KMS-11 (cell line): ENCODE measurements around the gene SLC38A5.

Experiments used
- H2AFZ ChIP-seq: fragments of 200-600 bp; sonication (generic); 2 replicates; pipeline ENCODE4 v1.6.1; 2016; ENCODE audit warnings: antibody characterized with exemption, mixed run types, low read depth
- H3K27ac ChIP-seq: fragments of 200-600 bp; sonication (generic); 2 replicates; pipeline ENCODE4 v1.6.1; 2016; ENCODE audit warnings: mild to moderate bottlenecking, mixed run types
- H3K27me3 ChIP-seq: fragments of 200-600 bp; sonication (generic); 2 replicates; pipeline ENCODE4 v1.6.1; 2017; ENCODE audit warnings: mild to moderate bottlenecking, low read depth, mixed run types, moderate library complexity; ENCODE audit not compliant: insufficient read depth
- H3K36me3 ChIP-seq: fragments of 200-600 bp; sonication (generic); 2 replicates; pipeline ENCODE4 v1.6.1; 2017; ENCODE audit warnings: mild to moderate bottlenecking, mixed run types; ENCODE audit not compliant: insufficient read depth
- H3K4me1 ChIP-seq: fragments of 200-600 bp; sonication (generic); 2 replicates; pipeline ENCODE4 v1.6.1; 2016; ENCODE audit warnings: mild to moderate bottlenecking, low read depth, mixed run types; ENCODE audit not compliant: poor library complexity, severe bottlenecking
- H3K4me2 ChIP-seq: fragments of 200-600 bp; sonication (generic); 2 replicates; pipeline ENCODE4 v1.7.0; 2016; ENCODE audit warnings: mild to moderate bottlenecking, mixed run types
- H3K4me3 ChIP-seq: fragments of 200-600 bp; sonication (generic); IDR thresholded peaks from 2 replicates; pipeline ENCODE4 v1.6.1; 2017; ENCODE audit warnings: low read depth, low read length, mixed read lengths; ENCODE audit not compliant: insufficient read depth
- H3K79me2 ChIP-seq: fragments of 200-600 bp; sonication (generic); 2 replicates; pipeline ENCODE4 v1.6.1; 2016; ENCODE audit warnings: low read depth, mixed run types; ENCODE audit not compliant: insufficient read depth
- H3K9ac ChIP-seq: fragments of 200-600 bp; sonication (generic); 2 replicates; pipeline ENCODE4 v1.6.1; 2016; ENCODE audit warnings: mild to moderate bottlenecking, mixed run types
- H4K20me1 ChIP-seq: fragments of 200-600 bp; sonication (generic); 2 replicates; pipeline ENCODE4 v1.6.1; 2016; ENCODE audit warnings: mild to moderate bottlenecking, mixed run types; ENCODE audit not compliant: insufficient read depth
- TF ChIP-seq, protein P1 (sequence below): fragments of 200-600 bp; sonication (generic); conservative IDR thresholded peaks from 2 replicates; pipeline ENCODE4 v1.6.1; 2017; ENCODE audit warnings: low read depth, mild to moderate bottlenecking, antibody characterized with exemption, low read length, moderate library complexity, mixed read lengths

SLC38A5 gene

GRCh38 chrX:48478806-48479205, 8.7 kb upstream of the SLC38A5 start:
- Histone ChIP-seq H3K4me2 (no peak overlapping the region), H3K9ac (no peak overlapping the region), H3K36me3 (no peaks in the 10 kb centered on the region), H3K4me3 (no peak overlapping the region), H3K4me1 (peaks cover 12% of the 10 kb centered on the region), H2AFZ (no peak overlapping the region), H4K20me1 (no peaks in the 10 kb centered on the region), H3K27ac (no peak overlapping the region), H3K27me3 (no peaks in the 10 kb centered on the region), H3K79me2 (peaks cover 22% of the 10 kb centered on the region)
- TF ChIP-seq, protein P1, sequence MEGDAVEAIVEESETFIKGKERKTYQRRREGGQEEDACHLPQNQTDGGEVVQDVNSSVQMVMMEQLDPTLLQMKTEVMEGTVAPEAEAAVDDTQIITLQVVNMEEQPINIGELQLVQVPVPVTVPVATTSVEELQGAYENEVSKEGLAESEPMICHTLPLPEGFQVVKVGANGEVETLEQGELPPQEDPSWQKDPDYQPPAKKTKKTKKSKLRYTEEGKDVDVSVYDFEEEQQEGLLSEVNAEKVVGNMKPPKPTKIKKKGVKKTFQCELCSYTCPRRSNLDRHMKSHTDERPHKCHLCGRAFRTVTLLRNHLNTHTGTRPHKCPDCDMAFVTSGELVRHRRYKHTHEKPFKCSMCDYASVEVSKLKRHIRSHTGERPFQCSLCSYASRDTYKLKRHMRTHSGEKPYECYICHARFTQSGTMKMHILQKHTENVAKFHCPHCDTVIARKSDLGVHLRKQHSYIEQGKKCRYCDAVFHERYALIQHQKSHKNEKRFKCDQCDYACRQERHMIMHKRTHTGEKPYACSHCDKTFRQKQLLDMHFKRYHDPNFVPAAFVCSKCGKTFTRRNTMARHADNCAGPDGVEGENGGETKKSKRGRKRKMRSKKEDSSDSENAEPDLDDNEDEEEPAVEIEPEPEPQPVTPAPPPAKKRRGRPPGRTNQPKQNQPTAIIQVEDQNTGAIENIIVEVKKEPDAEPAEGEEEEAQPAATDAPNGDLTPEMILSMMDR: no peak

- Histone ChIP-seq H2AFZ (no peak overlapping the region), H3K9ac (no peak overlapping the region), H3K36me3 (no peaks in the 10 kb centered on the region), H3K4me2 (no peak overlapping the region; the same call in 1 of the 2 replicates), H3K27me3 (no peaks in the 10 kb centered on the region), H3K79me2 (peaks cover 22% of the 10 kb centered on the region), H3K27ac (no peak overlapping the region), H3K4me3 (no peak overlapping the region), H4K20me1 (no peaks in the 10 kb centered on the region), H3K4me1 (peaks cover 12% of the 10 kb centered on the region)
- TF ChIP-seq, protein P1: no peak
Measured at GRCh38 chrX:48477960-48478755, 8.1 kb upstream of the SLC38A5 start.

- Histone ChIP-seq H3K79me2 (peaks cover 22% of the 10 kb centered on the region), H3K27me3 (no peaks in the 10 kb centered on the region), H3K9ac (peak overlapping the region; percentile 93; the same call in 1 of the 2 replicates), H4K20me1 (no peaks in the 10 kb centered on the region), H3K36me3 (no peaks in the 10 kb centered on the region), H3K4me2 (peak overlapping the region; percentile 72), H3K4me1 (peaks cover 12% of the 10 kb centered on the region), H3K4me3 (no peak overlapping the region), H3K27ac (no peak overlapping the region), H2AFZ (no peak overlapping the region)
- TF ChIP-seq, protein P1: no peak
Measured at GRCh38 chrX:48476919-48477318, 6.9 kb upstream of the SLC38A5 start.

DNA sequence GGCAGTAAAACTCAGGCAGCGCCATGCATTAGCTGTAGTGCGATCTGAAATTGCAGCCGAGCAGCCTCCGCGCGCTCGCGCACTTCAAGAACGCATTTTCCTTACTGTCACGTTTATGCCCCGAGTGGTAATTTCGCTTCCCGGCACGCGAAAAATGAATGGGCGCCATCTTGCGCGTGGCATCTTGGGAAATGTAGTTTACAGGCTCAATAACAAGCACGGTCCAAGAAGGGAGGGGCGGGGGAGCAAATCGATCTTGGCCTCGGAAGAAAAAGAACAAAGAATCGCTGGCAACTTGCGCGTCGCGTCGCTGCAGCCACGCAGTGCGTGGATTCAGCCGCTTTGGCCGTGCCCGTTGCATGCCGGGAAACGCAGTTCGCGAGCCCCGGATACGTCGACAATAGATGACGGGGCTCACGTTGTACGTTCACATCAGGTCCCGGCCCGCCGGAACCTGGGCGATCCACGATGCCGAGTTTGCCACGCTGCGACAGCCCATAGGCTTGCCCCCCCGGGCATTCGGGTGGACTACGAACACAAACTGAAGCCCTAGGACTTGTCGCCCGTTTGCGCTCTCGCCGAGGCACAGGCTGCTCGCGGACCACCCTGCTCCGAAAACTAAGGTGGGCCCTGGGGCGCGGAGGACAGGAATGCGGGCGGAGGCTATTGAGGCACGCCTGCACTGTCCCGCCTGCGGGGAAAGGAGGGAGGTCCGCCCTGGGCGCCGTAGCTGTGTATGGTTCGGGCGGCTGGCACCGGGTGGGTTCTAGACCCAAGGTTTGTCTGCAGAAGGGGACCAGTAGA, 5.9 kb upstream of the SLC38A5 start, which contains the start of gene FTSJ1:
FTSJ1 (plus strand) TSS at position 426 of the 804 bp plus-strand sequence. CDS start 1,849 bp downstream, outside the sequence.
- H3K27me3 ChIP-seq: no peaks in the 10 kb centered on the region
- peak within 1 kb of the TSS; percentile 85 for H3K4me2 ChIP-seq
- H4K20me1 ChIP-seq: no peaks in the 10 kb centered on the region
- H3K27ac ChIP-seq: peak within 1 kb of the TSS; percentile 82
- H3K4me3 ChIP-seq: peak within 1 kb of the TSS; percentile 74
- peaks cover 22% of the 10 kb centered on the region for H3K79me2 ChIP-seq
- no peaks in the 10 kb centered on the region for H3K36me3 ChIP-seq
- TF ChIP-seq, protein P1: no peak
- H3K9ac ChIP-seq: peak within 1 kb of the TSS; percentile 93
- peaks cover 12% of the 10 kb centered on the region for H3K4me1 ChIP-seq
- peak within 1 kb of the TSS; percentile 85 for H2AFZ ChIP-seq
